Measurements from ENCODE around the gene MUC20. TPM values are rescaled to one million over a fixed set of nuclear protein-coding genes. Genes with fewer than 3 reads are reported as not detected.

MUC20 gene
- total and polyA plus RNA-seq, 9 of the 15 experiments (the other 6 are each of a cell fraction or from before 2014, with no cell fraction given), result 0.03 to 0.23 (median 0.15) TPM; not detected in 3

DNA sequence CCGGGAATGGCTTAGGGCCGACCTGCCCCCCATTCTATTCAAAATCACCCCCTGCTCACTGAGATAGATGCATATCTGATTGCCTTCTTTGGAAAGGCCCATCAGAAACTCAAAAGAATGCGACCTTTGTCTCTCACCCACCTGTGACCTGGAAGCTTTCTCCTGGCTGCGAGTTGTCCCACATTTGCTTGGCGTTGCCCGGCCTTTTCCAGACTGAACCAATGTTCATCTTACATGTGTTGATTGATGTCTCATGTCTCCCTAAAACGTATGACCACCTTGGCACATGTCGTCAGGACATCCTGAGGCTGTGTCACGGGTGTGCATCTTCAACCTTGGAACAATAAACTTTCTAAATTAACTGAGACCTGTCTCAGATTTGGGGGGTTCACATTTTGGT, 3.4 kb upstream of the MUC20 start:
- no TSS peak for BruUV-seq (replicated peaks)
- no peaks in the 10 kb centered on the region for H3K79me2 ChIP-seq (ENCODE audit: control insufficient read depth, insufficient read depth, low read length)
- no peak overlapping the region for H3K4me3 ChIP-seq
- no peak for DNase-seq (ENCODE audit: extremely low read depth in 1 of 4, low spot score in 3 of 4)
- H3K9me3 ChIP-seq (replicated peaks; ENCODE audit: control insufficient read depth, insufficient read depth, low read depth, low read length), result no peaks in the 10 kb centered on the region
- intact Hi-C loops (cut with micrococcal nuclease), result loop anchor here (10.0 kb wide), 2 partner anchors 173 to 477 kb away; partner anchors contain the start of gene PPP1R2
- H3K27me3 ChIP-seq (ENCODE audit: control insufficient read depth in 2 of 2, insufficient read depth in 2 of 2, low read length in 2 of 2), result peaks cover 30 to 35% of the 10 kb centered on the region in 2 experiments
- 1% methylated on average over 9 of the region's 9 CpGs for WGBS (ENCODE audit: insufficient coverage, low coverage, missing lambda C conversion rate)
- no peaks in the 10 kb centered on the region; the same call in 1 of the 2 replicates for H4K20me1 ChIP-seq (replicated peaks; ENCODE audit: control insufficient read depth, insufficient read depth, low read length)
- CTCF ChIA-PET (ENCODE audit: low intra/inter-chr PET ratio), result no interaction called here
- H3K9me1 ChIP-seq (ENCODE audit: control insufficient read depth, insufficient read depth, low read length), result no peaks in the 10 kb centered on the region
- ATAC-seq, result no peak
- POLR2A ChIA-PET, result interaction anchor here (0.5 to 3.2 kb wide), 4 partner anchors 8 to 173 kb away, joined by 4 to 24 read pairs (median 8); no protein-coding TSS in a partner anchor
- in situ Hi-C loops (cut with MboI), result loop anchor here (5.0 to 25.0 kb wide), 3 partner anchors 100 to 795 kb away; partner anchors contain the start of genes RNF168, SLC51A, SMCO1 and ZDHHC19
- no peaks in the 10 kb centered on the region for H3K36me3 ChIP-seq (ENCODE audit: control insufficient read depth, insufficient read depth, low read length)
- no peak overlapping the region for H3K9ac ChIP-seq (ENCODE audit: insufficient read depth in 1 of 2, low read depth in 2 of 2, low read length in 2 of 2)
- no peak overlapping the region for H3K27ac ChIP-seq (ENCODE audit: extremely low read depth, low read depth, low read length)
- no peak for FAIRE-seq
- peaks cover 0 to 5% of the 10 kb centered on the region in 2 experiments; a peak in 3 of 5 replicates for H3K4me1 ChIP-seq (replicated peaks in 1 of 2; ENCODE audit: control insufficient read depth in 2 of 2, insufficient read depth in 2 of 2, low read length in 2 of 2)
- H2AFZ ChIP-seq (ENCODE audit: low read depth, low read length), result no peak overlapping the region
- H3K4me2 ChIP-seq (ENCODE audit: insufficient read depth, low read length), result no peak overlapping the region
- TF ChIP-seq, protein P1, sequence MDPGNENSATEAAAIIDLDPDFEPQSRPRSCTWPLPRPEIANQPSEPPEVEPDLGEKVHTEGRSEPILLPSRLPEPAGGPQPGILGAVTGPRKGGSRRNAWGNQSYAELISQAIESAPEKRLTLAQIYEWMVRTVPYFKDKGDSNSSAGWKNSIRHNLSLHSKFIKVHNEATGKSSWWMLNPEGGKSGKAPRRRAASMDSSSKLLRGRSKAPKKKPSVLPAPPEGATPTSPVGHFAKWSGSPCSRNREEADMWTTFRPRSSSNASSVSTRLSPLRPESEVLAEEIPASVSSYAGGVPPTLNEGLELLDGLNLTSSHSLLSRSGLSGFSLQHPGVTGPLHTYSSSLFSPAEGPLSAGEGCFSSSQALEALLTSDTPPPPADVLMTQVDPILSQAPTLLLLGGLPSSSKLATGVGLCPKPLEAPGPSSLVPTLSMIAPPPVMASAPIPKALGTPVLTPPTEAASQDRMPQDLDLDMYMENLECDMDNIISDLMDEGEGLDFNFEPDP (CRISPR knock-in tag; IDR thresholded peaks at IDR 0.05), result no peak
- no peak for TF ChIP-seq BRD4 (IDR thresholded peaks at IDR 0.05)
- TF ChIP-seq ZNF263 (CRISPR knock-in tag; IDR thresholded peaks at IDR 0.05; ENCODE audit: borderline replicate concordance), result no peak
- no peak for TF ChIP-seq FOXP1 (CRISPR knock-in tag; IDR thresholded peaks at IDR 0.05)
- TF ChIP-seq SNIP1 (IDR thresholded peaks at IDR 0.05; ENCODE audit: low read depth), result no peak
- no peak for TF ChIP-seq TAF7 (tag; IDR thresholded peaks at IDR 0.05)
- TF ChIP-seq ETS2 (tag; IDR thresholded peaks at IDR 0.05; ENCODE audit: borderline replicate concordance, poor library complexity, severe bottlenecking), result no peak
- TF ChIP-seq HOXB6 (CRISPR knock-in tag; IDR thresholded peaks at IDR 0.05; ENCODE audit: borderline replicate concordance), result no peak
- no peak for TF ChIP-seq POLR2AphosphoS5 (IDR thresholded peaks at IDR 0.05; ENCODE audit: control insufficient read depth, insufficient read depth, low read depth, low read length)
- no peak for TF ChIP-seq HMGN3 (IDR thresholded peaks at IDR 0.05; ENCODE audit: borderline replicate concordance, extremely low read depth, insufficient read length, low read depth, low read length)
- no peak for TF ChIP-seq ZNF24 (IDR thresholded peaks at IDR 0.05)
- no peak for TF ChIP-seq CREBBP (IDR thresholded peaks at IDR 0.05; ENCODE audit: low read depth, low read length)
- TF ChIP-seq, protein P2, sequence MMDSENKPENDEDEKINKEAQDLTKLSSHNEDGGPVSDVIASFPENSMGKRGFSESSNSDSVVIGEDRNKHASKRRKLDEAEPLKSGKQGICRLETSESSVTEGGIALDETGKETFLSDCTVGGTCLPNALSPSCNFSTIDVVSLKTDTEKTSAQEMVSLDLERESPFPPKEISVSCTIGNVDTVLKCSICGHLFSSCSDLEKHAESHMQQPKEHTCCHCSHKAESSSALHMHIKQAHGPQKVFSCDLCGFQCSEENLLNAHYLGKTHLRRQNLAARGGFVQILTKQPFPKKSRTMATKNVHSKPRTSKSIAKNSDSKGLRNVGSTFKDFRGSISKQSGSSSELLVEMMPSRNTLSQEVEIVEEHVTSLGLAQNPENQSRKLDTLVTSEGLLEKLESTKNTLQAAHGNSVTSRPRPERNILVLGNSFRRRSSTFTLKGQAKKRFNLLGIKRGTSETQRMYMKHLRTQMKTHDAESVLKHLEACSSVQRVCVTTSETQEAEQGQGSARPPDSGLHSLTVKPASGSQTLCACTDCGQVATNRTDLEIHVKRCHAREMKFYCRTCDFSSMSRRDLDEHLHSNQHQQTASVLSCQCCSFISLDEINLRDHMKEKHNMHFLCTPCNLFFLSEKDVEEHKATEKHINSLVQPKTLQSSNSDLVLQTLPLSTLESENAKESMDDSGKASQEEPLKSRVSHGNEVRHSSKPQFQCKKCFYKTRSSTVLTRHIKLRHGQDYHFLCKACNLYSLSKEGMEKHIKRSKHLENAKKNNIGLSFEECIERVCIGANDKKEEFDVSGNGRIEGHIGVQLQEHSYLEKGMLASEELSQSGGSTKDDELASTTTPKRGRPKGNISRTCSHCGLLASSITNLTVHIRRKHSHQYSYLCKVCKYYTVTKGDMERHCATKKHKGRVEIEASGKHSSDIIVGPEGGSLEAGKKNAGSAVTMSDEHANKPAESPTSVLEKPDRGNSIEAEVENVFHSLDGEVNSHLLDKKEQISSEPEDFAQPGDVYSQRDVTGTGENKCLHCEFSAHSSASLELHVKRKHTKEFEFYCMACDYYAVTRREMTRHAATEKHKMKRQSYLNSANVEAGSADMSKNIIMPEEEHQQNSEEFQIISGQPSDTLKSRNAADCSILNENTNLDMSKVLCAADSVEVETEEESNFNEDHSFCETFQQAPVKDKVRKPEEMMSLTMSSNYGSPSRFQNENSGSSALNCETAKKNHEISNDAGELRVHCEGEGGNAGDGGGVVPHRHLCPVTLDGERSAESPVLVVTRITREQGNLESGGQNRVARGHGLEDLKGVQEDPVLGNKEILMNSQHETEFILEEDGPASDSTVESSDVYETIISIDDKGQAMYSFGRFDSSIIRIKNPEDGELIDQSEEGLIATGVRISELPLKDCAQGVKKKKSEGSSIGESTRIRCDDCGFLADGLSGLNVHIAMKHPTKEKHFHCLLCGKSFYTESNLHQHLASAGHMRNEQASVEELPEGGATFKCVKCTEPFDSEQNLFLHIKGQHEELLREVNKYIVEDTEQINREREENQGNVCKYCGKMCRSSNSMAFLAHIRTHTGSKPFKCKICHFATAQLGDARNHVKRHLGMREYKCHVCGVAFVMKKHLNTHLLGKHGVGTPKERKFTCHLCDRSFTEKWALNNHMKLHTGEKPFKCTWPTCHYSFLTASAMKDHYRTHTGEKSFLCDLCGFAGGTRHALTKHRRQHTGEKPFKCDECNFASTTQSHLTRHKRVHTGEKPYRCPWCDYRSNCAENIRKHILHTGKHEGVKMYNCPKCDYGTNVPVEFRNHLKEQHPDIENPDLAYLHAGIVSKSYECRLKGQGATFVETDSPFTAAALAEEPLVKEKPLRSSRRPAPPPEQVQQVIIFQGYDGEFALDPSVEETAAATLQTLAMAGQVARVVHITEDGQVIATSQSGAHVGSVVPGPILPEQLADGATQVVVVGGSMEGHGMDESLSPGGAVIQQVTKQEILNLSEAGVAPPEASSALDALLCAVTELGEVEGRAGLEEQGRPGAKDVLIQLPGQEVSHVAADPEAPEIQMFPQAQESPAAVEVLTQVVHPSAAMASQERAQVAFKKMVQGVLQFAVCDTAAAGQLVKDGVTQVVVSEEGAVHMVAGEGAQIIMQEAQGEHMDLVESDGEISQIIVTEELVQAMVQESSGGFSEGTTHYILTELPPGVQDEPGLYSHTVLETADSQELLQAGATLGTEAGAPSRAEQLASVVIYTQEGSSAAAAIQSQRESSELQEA (IDR thresholded peaks at IDR 0.05; ENCODE audit: low read depth), result no peak
- TF ChIP-seq SMAD3 (CRISPR knock-in tag; conservative IDR thresholded peaks at IDR 0.05), result no peak
